ENCODE measurements around the gene PHACTR3. TPM values are rescaled to one million over a fixed set of nuclear protein-coding genes. Genes with fewer than 3 reads are reported as not detected.

Gene PHACTR3
- total RNA-seq, 3 donors from 2014 or later, result 0.41 to 3.4 (median 1.1) TPM

- Histone ChIP-seq H3K36me3 (ENCODE audit: low read depth) (no peaks in the 10 kb centered on the region), H3K4me1 (ENCODE audit: low read depth) (no peaks in the 10 kb centered on the region), H3K9me3 (no peaks in the 10 kb centered on the region), H3K4me3 (no peak overlapping the region)
- ATAC-seq (no peak), DNase-seq (no peak)
- TF ChIP-seq CTCF (IDR thresholded peaks at IDR 0.05), result no peak
- intact Hi-C loops (cut with DNase I, micrococcal nuclease), result no loop called here
Measured at GRCh38 chr20:59812286-59813125, 208.2 kb downstream of the PHACTR3 start.

- no peaks in the 10 kb centered on the region for H3K9me3 ChIP-seq
- intact Hi-C loops (cut with DNase I, micrococcal nuclease), result no loop called here
- H3K4me3 ChIP-seq, result no peak overlapping the region
- no peak for ATAC-seq
- DNase-seq, result no peak
- no peaks in the 10 kb centered on the region for H3K4me1 ChIP-seq (ENCODE audit: low read depth)
- no peaks in the 10 kb centered on the region for H3K36me3 ChIP-seq (ENCODE audit: low read depth)
- TF ChIP-seq CTCF (IDR thresholded peaks at IDR 0.05), result no peak
Measured at GRCh38 chr20:59813126-59813947, 209.0 kb downstream of the PHACTR3 start.

- no peak for TF ChIP-seq CTCF (IDR thresholded peaks at IDR 0.05)
- Histone ChIP-seq H3K4me1 (ENCODE audit: low read depth) (no peaks in the 10 kb centered on the region), H3K9me3 (no peaks in the 10 kb centered on the region), H3K36me3 (ENCODE audit: low read depth) (no peaks in the 10 kb centered on the region), H3K4me3 (no peak overlapping the region)
- no peak for ATAC-seq
- no peak for DNase-seq
- intact Hi-C loops (cut with DNase I, micrococcal nuclease), result no loop called here
Measured at GRCh38 chr20:59813948-59814839, 209.9 kb downstream of the PHACTR3 start.

- TF ChIP-seq CTCF (IDR thresholded peaks at IDR 0.05), result no peak
- DNase-seq, result no peak
- no peaks in the 10 kb centered on the region for H3K9me3 ChIP-seq
- H3K4me3 ChIP-seq, result no peak overlapping the region
- intact Hi-C loops (cut with DNase I, micrococcal nuclease), result no loop called here
- H3K36me3 ChIP-seq (ENCODE audit: low read depth), result no peaks in the 10 kb centered on the region
- H3K4me1 ChIP-seq (ENCODE audit: low read depth), result no peaks in the 10 kb centered on the region
- no peak for ATAC-seq
Measured at GRCh38 chr20:59814840-59815340, 210.6 kb downstream of the PHACTR3 start.

- TF ChIP-seq CTCF (IDR thresholded peaks at IDR 0.05), result no peak
- Histone ChIP-seq H3K9me3 (no peaks in the 10 kb centered on the region), H3K4me1 (ENCODE audit: low read depth) (no peaks in the 10 kb centered on the region), H3K4me3 (no peak overlapping the region), H3K36me3 (ENCODE audit: low read depth) (no peaks in the 10 kb centered on the region)
- intact Hi-C loops (cut with DNase I, micrococcal nuclease), result no loop called here
- DNase-seq, result no peak
- ATAC-seq, result peak; percentile 24
Measured at GRCh38 chr20:59816146-59816738, 211.9 kb downstream of the PHACTR3 start.
